HG02678 (cell line): ENCODE data around the gene GRIK3.

Experiments used
- ATAC-seq: cut with Tn5 transposase; IDR thresholded peaks from one replicate; pipeline ENCODE4 v1.9.1; 2021; ENCODE audit warnings: mild to moderate bottlenecking, moderate library complexity; ENCODE audit not compliant: unreplicated experiment

GRIK3 gene

GRCh38 chr1:36835696-36836095 is 198.6 kb downstream of the GRIK3 start:
- ATAC-seq: no peak

GRCh38 chr1:36835017-36835695 is 199.2 kb downstream of the GRIK3 start:
- ATAC-seq: no peak

GRCh38 chr1:36834586-36834985 is 199.7 kb downstream of the GRIK3 start:
- ATAC-seq: no peak

GRCh38 chr1:36831186-36831810 is 203.0 kb downstream of the GRIK3 start:
- no peak for ATAC-seq

GRCh38 chr1:36829961-36830360 is 204.4 kb downstream of the GRIK3 start:
- no peak for ATAC-seq

- no peak for ATAC-seq
These were observed 205.2 kb downstream of the GRIK3 start for GRCh38 chr1:36829066-36829465.

GRCh38 chr1:36825226-36825625 is 209.1 kb downstream of the GRIK3 start:
- no peak for ATAC-seq

- no peak for ATAC-seq
These were observed 209.9 kb downstream of the GRIK3 start for GRCh38 chr1:36824390-36824861.

GRCh38 chr1:36822648-36823047 is 211.7 kb downstream of the GRIK3 start:
- ATAC-seq: no peak

GRCh38 chr1:36821386-36821785 is 212.9 kb downstream of the GRIK3 start:
- ATAC-seq: no peak

GRCh38 chr1:36818771-36819170 is 215.5 kb downstream of the GRIK3 start:
- no peak for ATAC-seq

GRCh38 chr1:36816348-36816747 is 218.0 kb downstream of the GRIK3 start:
- ATAC-seq: no peak

- no peak for ATAC-seq
These were observed 219.5 kb downstream of the GRIK3 start for GRCh38 chr1:36814774-36815173.

- no peak for ATAC-seq
These were observed 220.2 kb downstream of the GRIK3 start for GRCh38 chr1:36814083-36814482.

- ATAC-seq: no peak
These were observed 227.1 kb downstream of the GRIK3 start for GRCh38 chr1:36807262-36807661.

- ATAC-seq: no peak
These were observed 228.2 kb downstream of the GRIK3 start for GRCh38 chr1:36805979-36806640.

GRCh38 chr1:36804669-36805314 is 229.5 kb downstream of the GRIK3 start:
- ATAC-seq: no peak

GRCh38 chr1:36803868-36804570 is 230.3 kb downstream of the GRIK3 start:
- ATAC-seq: no peak

- no peak for ATAC-seq
These were observed 232.3 kb downstream of the GRIK3 start for GRCh38 chr1:36802018-36802417.

- no peak for ATAC-seq
These were observed 236.6 kb downstream of the GRIK3 start for GRCh38 chr1:36797761-36798160.

- ATAC-seq: no peak
These were observed 237.6 kb downstream of the GRIK3 start for GRCh38 chr1:36796733-36797132.
